Calu3 (cell line): ENCODE measurements around the gene SYT12. TPM values are rescaled to one million over a fixed set of nuclear protein-coding genes. Genes with fewer than 3 reads are reported as not detected.

Experiments
- BruUV-seq: library from RNA; stranded (reverse); fragments of 400-500 nt; replicated peaks from 2 replicates; lab custom pipeline; 2021; lab: Mats Ljungman, UMichigan
- CTCF ChIA-PET: fragments of 300-600 bp; sonication (Branson Sonifier 250); formaldehyde crosslinking; loops from one replicate; lab custom pipeline; 2022; ENCODE audit warnings: antibody characterized with exemption; lab: Charles Lee
- DNase-seq: peaks from one replicate; pipeline ENCODE4 v3.0.0; 2022
- H3K27ac Mint-ChIP-seq: one replicate; pipeline ENCODE4 v1.8.0; 2022; ENCODE audit warnings: mixed read lengths; ENCODE audit not compliant: unreplicated experiment
- H3K27me3 Mint-ChIP-seq: one replicate; pipeline ENCODE4 v1.8.0; 2022; ENCODE audit warnings: mixed read lengths; ENCODE audit not compliant: unreplicated experiment
- H3K36me3 Mint-ChIP-seq: one replicate; pipeline ENCODE4 v1.8.0; 2022; ENCODE audit warnings: mild to moderate bottlenecking, moderate library complexity, mixed read lengths; ENCODE audit not compliant: insufficient read depth, unreplicated experiment
- H3K4me1 Mint-ChIP-seq: one replicate; pipeline ENCODE4 v1.8.0; 2022; ENCODE audit warnings: mild to moderate bottlenecking, low read depth, mixed read lengths; ENCODE audit not compliant: unreplicated experiment
- H3K4me3 Mint-ChIP-seq: one replicate; pipeline ENCODE4 v1.8.0; 2022; ENCODE audit warnings: mild to moderate bottlenecking, low read depth, moderate library complexity, mixed read lengths; ENCODE audit not compliant: unreplicated experiment
- H3K9me3 Mint-ChIP-seq: one replicate; pipeline ENCODE4 v1.8.0; 2022; ENCODE audit warnings: low read depth, mixed read lengths; ENCODE audit not compliant: unreplicated experiment
- intact Hi-C: fragments of 100-400 bp; cut with micrococcal nuclease; formaldehyde crosslinking; loops from one replicate; pipeline ENCODE4 v1.10.0; 2022; ENCODE audit not compliant: unreplicated experiment
- total RNA-seq: library from RNA; stranded (reverse); gene quantifications from 2 replicates; pipeline ENCODE4 v1.2.3, GENCODE V29; 2022
- TF ChIP-seq, protein P1 (sequence below): fragments of 200-600 bp; IDR thresholded peaks from one replicate; pipeline ENCODE4 v1.8.0; 2022; ENCODE audit warnings: antibody characterized with exemption; ENCODE audit not compliant: unreplicated experiment

SYT12 gene
- total RNA-seq, 1 experiment from 2014 or later: 6.4 TPM

DNA sequence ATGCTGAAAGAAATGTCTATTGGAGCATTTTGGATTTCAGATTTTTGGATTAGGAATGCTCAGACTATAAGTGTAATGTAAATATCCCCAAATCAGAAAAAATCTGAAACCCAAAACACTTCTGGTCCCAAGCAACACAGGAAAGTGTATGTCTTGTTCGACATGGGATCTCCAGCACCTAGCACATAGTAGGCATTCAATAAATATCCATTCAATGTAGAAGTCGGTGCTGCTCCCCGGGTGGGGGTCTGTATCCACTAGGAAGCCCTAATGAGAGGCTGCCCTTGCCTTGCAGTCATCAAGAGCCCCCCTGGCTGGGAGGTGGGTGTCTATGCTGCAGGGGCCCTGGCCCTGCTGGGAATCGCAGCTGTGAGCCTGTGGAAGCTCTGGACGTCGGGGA is 11.4 kb downstream of the SYT12 start:
- Mint-ChIP-seq H3K4me1 (peaks cover 32% of the 10 kb centered on the region), H3K9me3 (no peaks in the 10 kb centered on the region), H3K27ac (no peak overlapping the region), H3K4me3 (no peak overlapping the region), H3K27me3 (no peaks in the 10 kb centered on the region), H3K36me3 (no peaks in the 10 kb centered on the region)
- intact Hi-C loops: no loop called here
- TF ChIP-seq, protein P1, sequence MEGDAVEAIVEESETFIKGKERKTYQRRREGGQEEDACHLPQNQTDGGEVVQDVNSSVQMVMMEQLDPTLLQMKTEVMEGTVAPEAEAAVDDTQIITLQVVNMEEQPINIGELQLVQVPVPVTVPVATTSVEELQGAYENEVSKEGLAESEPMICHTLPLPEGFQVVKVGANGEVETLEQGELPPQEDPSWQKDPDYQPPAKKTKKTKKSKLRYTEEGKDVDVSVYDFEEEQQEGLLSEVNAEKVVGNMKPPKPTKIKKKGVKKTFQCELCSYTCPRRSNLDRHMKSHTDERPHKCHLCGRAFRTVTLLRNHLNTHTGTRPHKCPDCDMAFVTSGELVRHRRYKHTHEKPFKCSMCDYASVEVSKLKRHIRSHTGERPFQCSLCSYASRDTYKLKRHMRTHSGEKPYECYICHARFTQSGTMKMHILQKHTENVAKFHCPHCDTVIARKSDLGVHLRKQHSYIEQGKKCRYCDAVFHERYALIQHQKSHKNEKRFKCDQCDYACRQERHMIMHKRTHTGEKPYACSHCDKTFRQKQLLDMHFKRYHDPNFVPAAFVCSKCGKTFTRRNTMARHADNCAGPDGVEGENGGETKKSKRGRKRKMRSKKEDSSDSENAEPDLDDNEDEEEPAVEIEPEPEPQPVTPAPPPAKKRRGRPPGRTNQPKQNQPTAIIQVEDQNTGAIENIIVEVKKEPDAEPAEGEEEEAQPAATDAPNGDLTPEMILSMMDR: no peak
- no TSS peak for BruUV-seq
- DNase-seq: no peak
- CTCF ChIA-PET: no interaction called here

- no peaks in the 10 kb centered on the region for H3K36me3 Mint-ChIP-seq
- intact Hi-C loops: no loop called here
- CTCF ChIA-PET: no interaction called here
- no peaks in the 10 kb centered on the region for H3K9me3 Mint-ChIP-seq
- no peaks in the 10 kb centered on the region for H3K4me1 Mint-ChIP-seq
- peaks cover 9% of the 10 kb centered on the region for H3K27me3 Mint-ChIP-seq
- TF ChIP-seq, protein P1: no peak
- DNase-seq: no peak
- no TSS peak for BruUV-seq
- no peak overlapping the region for H3K4me3 Mint-ChIP-seq
- no peak overlapping the region for H3K27ac Mint-ChIP-seq
Measured at GRCh38 chr11:67040147-67040546, 17.2 kb downstream of the SYT12 start.

- no TSS peak for BruUV-seq
- CTCF ChIA-PET: no interaction called here
- Mint-ChIP-seq H3K4me1 (no peaks in the 10 kb centered on the region), H3K36me3 (no peaks in the 10 kb centered on the region), H3K27ac (no peak overlapping the region), H3K4me3 (no peak overlapping the region), H3K27me3 (peaks cover 9% of the 10 kb centered on the region), H3K9me3 (no peaks in the 10 kb centered on the region)
- TF ChIP-seq, protein P1: no peak
- intact Hi-C loops: no loop called here
- DNase-seq: no peak
Measured at GRCh38 chr11:67041602-67042001, 18.7 kb downstream of the SYT12 start.

- no peaks in the 10 kb centered on the region for H3K4me1 Mint-ChIP-seq
- intact Hi-C loops: no loop called here
- TF ChIP-seq, protein P1: no peak
- H3K27me3 Mint-ChIP-seq: peaks cover 9% of the 10 kb centered on the region
- no peaks in the 10 kb centered on the region for H3K36me3 Mint-ChIP-seq
- no peak overlapping the region for H3K4me3 Mint-ChIP-seq
- no peak overlapping the region for H3K27ac Mint-ChIP-seq
- CTCF ChIA-PET: no interaction called here
- BruUV-seq: no TSS peak
- H3K9me3 Mint-ChIP-seq: no peaks in the 10 kb centered on the region
- DNase-seq: no peak
Measured at GRCh38 chr11:67043572-67044349, 20.8 kb downstream of the SYT12 start.
